Activated CD4-positive, alpha-beta T cell treated with anti-CD3 and anti-CD28 coated beads, Interleukin-2, amount 10 ng/mL, durations not matched to agents 7 days and 5 days (primary cell): ENCODE results near the gene EIF2B2. TPM values are rescaled to one million over a fixed set of nuclear protein-coding genes. Genes with fewer than 3 reads are reported as not detected.

Experiments used
- CTCF ChIA-PET: fragments of 350-600 bp; sonication (Branson Sonifier 250); formaldehyde crosslinking; loops from one replicate; lab custom pipeline; 2021; ENCODE audit warnings: antibody characterized with exemption; lab: Charles Lee
- POLR2A ChIA-PET: fragments of 350-600 bp; sonication (Branson Sonifier 250); formaldehyde crosslinking; loops from one replicate; lab custom pipeline; 2021; ENCODE audit warnings: antibody characterized with exemption; lab: Charles Lee
- DNase-seq: peaks from one replicate; pipeline ENCODE4 v3.0.0-alpha.2; 2020
- H3K27ac Mint-ChIP-seq: one replicate; pipeline ENCODE4 v1.8.0; 2021; ENCODE audit warnings: mild to moderate bottlenecking, moderate library complexity, mixed read lengths
- H3K27me3 Mint-ChIP-seq: one replicate; pipeline ENCODE4 v1.8.0; 2021; ENCODE audit warnings: mixed read lengths
- H3K36me3 Mint-ChIP-seq: one replicate; pipeline ENCODE4 v1.8.0; 2021; ENCODE audit warnings: low read depth, mixed read lengths
- H3K4me1 Mint-ChIP-seq: one replicate; pipeline ENCODE4 v1.8.0; 2021; ENCODE audit warnings: mixed read lengths
- H3K4me3 Mint-ChIP-seq: one replicate; pipeline ENCODE4 v1.8.0; 2021; ENCODE audit warnings: mild to moderate bottlenecking, moderate library complexity, mixed read lengths
- H3K9me3 Mint-ChIP-seq: one replicate; pipeline ENCODE4 v1.8.0; 2021; ENCODE audit warnings: mixed read lengths
- total RNA-seq, 2 experiments: library from RNA; stranded (reverse); gene quantifications; one replicate each; pipeline ENCODE4 v1.2.3, GENCODE V29; 2021

Gene EIF2B2
- total RNA-seq, 2 experiments from 2014 or later: 53.0 to 58.1 TPM

DNA sequence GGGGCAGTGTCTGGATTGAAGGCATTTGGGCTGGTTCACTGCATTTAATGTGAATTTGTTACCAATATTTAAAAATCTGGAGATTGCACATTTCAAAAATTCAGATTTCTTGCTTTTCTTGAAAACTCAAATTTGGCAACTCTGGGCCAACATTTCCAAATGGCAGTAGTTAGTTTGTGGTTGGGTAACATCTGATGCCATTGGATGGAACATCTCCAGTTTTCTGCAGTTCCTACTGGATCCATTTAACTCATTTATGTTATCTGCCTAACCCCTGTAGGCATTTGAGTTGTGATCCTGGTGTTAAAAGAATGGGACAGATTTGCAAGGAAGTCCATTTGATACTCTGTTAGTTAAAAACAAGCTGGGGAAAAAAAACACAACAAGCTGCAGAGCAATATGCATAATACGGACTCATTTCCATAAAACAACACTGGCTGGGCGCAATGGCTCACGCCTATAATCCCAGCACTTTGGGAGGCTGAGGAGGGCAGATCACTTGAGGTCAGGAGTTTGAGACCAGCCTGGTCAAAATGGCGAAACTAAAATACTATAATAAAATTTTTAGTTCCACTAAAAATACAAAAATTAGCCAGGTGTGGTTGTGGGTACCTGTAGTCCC is 7.9 kb downstream of the EIF2B2 start:
- H3K27ac Mint-ChIP-seq: no peak overlapping the region

DNA sequence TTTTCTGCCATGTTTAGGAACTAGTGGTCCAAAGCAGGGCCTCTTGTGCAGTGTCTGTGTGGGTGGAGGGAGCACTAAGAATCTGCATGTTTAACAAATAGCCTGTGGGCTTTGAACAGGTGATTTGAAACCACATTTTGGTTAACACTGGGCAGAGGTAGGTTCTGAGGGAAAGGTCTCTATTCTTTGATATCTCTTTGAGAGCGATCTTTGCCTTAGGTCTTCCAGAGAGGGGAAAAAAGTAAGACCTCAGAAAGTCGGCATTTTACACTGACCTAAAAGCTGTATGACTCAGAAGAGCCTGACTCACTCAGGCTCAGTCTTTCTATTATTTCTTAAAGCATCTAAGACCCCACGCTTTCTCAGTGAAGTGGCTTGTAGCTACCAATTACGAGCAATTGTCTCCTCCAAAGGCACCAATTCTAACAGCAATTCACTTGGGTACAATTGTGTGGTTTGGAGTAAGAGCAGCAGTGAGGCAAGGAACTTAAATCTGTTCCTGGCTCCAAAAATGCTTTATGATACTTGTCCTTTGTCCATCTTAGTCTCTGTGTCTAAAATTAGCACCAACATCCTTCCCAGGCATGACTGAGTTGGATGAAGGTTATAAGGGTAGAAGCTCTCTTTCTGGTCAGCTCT is 8.8 kb downstream of the EIF2B2 start:
- POLR2A ChIA-PET: no interaction called here
- CTCF ChIA-PET: interaction anchor here (3.3 kb wide), 1 partner anchor 12 kb away, joined by 10 read pairs; no protein-coding TSS in a partner anchor
- no peak for DNase-seq
- Mint-ChIP-seq H3K27me3 (no peaks in the 10 kb centered on the region), H3K27ac (peak overlapping the region; percentile 46), H3K4me3 (no peak overlapping the region), H3K4me1 (peaks cover 29% of the 10 kb centered on the region), H3K36me3 (peaks cover 50% of the 10 kb centered on the region), H3K9me3 (no peaks in the 10 kb centered on the region)

More for the DNA sequence above, 7.9 kb downstream of the EIF2B2 start:
- DNase-seq: no peak
- Mint-ChIP-seq H3K27me3 (no peaks in the 10 kb centered on the region), H3K4me1 (peaks cover 37% of the 10 kb centered on the region), H3K9me3 (no peaks in the 10 kb centered on the region), H3K36me3 (peaks cover 56% of the 10 kb centered on the region), H3K4me3 (no peak overlapping the region)
- CTCF ChIA-PET: interaction anchor here (3.3 kb wide), 1 partner anchor 13 kb away, joined by 10 read pairs; no protein-coding TSS in a partner anchor
- POLR2A ChIA-PET: no interaction called here

DNA sequence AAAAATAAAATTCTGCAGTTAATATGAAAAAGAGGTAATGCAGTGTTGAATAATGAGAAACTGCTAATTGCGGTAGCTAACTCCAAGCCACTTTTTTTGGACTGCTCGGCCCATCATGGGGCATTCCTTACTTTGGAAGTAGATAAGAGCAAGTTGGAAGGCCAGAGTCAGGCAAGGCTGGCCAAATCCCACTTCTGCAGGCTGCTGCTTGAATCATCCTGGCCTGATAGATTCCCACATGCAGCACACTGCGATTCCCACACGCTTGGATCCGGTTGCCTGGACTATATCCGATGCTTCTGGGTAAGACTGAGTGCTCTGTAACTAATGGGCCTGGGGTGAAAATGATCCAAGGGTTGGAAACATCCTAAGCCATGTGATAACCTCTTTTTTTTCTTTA is 10.6 kb downstream of the EIF2B2 start:
- no peaks in the 10 kb centered on the region for H3K9me3 Mint-ChIP-seq
- peaks cover 38% of the 10 kb centered on the region for H3K36me3 Mint-ChIP-seq
- H3K4me1 Mint-ChIP-seq: peaks cover 22% of the 10 kb centered on the region
- CTCF ChIA-PET: interaction anchor here (0.8 to 3.3 kb wide), 3 partner anchors 9 to 74 kb away, joined by 3 to 10 read pairs (median 3); no protein-coding TSS in a partner anchor
- no peaks in the 10 kb centered on the region for H3K27me3 Mint-ChIP-seq
- POLR2A ChIA-PET: interaction anchor here (0.6 kb wide), 1 partner anchor 24 kb away, joined by 4 read pairs; no protein-coding TSS in a partner anchor
- H3K27ac Mint-ChIP-seq: no peak overlapping the region
- DNase-seq: no peak
- H3K4me3 Mint-ChIP-seq: no peak overlapping the region

DNA sequence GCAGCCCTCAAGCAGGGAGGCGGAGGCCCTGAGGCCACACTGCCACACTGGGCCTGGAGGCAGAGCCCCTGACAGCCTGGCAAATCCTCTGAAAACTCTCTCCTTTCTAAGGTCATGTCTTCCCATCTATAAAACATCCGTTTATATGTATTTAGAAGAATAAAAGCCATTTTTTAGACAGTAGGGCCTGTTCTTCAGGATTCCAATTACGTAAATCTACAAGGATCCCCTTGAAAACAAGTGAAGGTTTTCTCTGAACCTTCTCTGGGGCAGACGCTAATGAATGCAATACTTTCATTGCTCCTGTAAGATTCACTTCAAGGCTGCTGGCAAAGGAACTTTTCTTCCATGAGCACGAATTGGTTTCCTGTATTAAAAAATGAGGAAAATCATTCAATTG is 12.8 kb downstream of the EIF2B2 start:
- Mint-ChIP-seq H3K27ac (no peak overlapping the region), H3K27me3 (no peaks in the 10 kb centered on the region), H3K36me3 (peaks cover 28% of the 10 kb centered on the region), H3K4me1 (peaks cover 13% of the 10 kb centered on the region), H3K9me3 (no peaks in the 10 kb centered on the region), H3K4me3 (no peak overlapping the region)
- POLR2A ChIA-PET: no interaction called here
- no peak for DNase-seq
- CTCF ChIA-PET: interaction anchor here (0.6 to 1.5 kb wide), 2 partner anchors 8 to 47 kb away, joined by 3 to 4 read pairs; no protein-coding TSS in a partner anchor

DNA sequence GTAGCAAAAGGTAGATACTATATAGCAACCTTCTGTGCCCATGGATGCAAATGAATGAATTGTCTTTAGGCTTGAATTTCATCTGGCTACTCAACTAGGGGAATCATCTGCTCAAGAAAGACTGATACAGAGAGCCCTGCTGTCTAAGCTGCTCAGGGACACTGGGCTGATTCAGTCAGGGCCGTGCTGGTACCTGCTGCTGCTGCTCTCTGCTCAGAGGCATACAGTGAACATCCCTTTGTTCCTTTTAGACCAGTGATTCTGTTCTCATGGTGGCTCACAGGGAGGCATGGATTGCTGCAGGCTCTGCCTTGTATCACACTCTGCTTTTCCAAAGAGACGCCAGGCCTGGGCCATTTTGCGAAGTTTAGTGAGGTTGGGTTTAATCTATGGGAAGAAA is 14.1 kb downstream of the EIF2B2 start:
- no peak overlapping the region for H3K27ac Mint-ChIP-seq
- H3K9me3 Mint-ChIP-seq: no peaks in the 10 kb centered on the region
- CTCF ChIA-PET: no interaction called here

DNA sequence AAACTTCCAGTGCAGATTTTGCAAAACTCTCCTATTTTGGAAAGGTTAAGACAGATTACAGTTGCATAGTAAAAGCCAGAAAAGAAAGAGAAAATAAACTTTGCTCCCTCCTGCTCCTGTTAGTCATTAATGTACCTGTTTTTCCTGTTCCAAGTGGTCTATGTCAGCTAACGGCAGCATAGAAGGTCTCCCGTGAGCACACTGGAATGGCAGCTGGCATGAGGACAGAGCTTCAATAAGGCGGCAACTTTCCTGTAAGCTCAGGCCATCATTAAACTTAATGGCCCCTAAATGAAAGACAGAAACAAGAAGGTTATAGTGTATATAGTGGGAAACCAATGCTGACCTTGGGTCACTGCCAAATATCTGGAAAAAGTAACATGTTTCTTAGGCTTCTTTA is 16.0 kb downstream of the EIF2B2 start:
- Mint-ChIP-seq H3K27ac (no peak overlapping the region), H3K4me1 (no peaks in the 10 kb centered on the region), H3K4me3 (no peak overlapping the region), H3K9me3 (no peaks in the 10 kb centered on the region), H3K36me3 (peaks cover 29% of the 10 kb centered on the region), H3K27me3 (no peaks in the 10 kb centered on the region)
- no peak for DNase-seq
- POLR2A ChIA-PET: no interaction called here
- CTCF ChIA-PET: interaction anchor here (0.6 to 0.8 kb wide), 2 partner anchors 55 to 58 kb away, joined by 3 to 4 read pairs; no protein-coding TSS in a partner anchor

More for the DNA sequence above, 14.1 kb downstream of the EIF2B2 start:
- peaks cover under 1% of the 10 kb centered on the region for H3K4me1 Mint-ChIP-seq
- no peaks in the 10 kb centered on the region for H3K27me3 Mint-ChIP-seq
- H3K4me3 Mint-ChIP-seq: no peak overlapping the region
- DNase-seq: no peak
- POLR2A ChIA-PET: no interaction called here
- peaks cover 25% of the 10 kb centered on the region for H3K36me3 Mint-ChIP-seq

DNA sequence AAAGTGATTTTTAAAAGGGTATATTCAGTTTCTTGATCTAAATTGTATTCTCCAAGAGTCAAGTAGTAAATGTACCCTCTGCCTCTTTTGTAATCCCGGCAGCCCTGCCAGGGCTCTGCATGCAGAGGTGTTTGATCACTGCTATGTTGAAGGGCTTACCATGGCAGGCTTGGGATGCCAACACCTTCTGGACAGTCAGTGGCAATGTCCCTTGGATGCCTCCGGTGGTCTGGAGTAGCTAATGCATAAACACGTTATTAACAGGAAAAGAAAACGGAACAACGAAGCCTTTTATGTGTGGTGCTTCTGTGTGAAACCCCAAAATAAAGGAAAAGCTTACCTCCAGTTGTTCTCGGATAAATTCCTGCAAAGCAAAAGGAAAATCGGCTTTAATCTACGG is 19.9 kb downstream of the EIF2B2 start:
- H3K27ac Mint-ChIP-seq: no peak overlapping the region
- no peak for DNase-seq
- POLR2A ChIA-PET: no interaction called here
- H3K4me3 Mint-ChIP-seq: no peak overlapping the region
- no peaks in the 10 kb centered on the region for H3K9me3 Mint-ChIP-seq
- CTCF ChIA-PET: interaction anchor here (0.8 to 2.4 kb wide), 4 partner anchors 8 to 92 kb away, joined by 3 to 10 read pairs (median 4); no protein-coding TSS in a partner anchor
- H3K4me1 Mint-ChIP-seq: no peaks in the 10 kb centered on the region
- H3K27me3 Mint-ChIP-seq: no peaks in the 10 kb centered on the region
- peaks cover 20% of the 10 kb centered on the region for H3K36me3 Mint-ChIP-seq

DNA sequence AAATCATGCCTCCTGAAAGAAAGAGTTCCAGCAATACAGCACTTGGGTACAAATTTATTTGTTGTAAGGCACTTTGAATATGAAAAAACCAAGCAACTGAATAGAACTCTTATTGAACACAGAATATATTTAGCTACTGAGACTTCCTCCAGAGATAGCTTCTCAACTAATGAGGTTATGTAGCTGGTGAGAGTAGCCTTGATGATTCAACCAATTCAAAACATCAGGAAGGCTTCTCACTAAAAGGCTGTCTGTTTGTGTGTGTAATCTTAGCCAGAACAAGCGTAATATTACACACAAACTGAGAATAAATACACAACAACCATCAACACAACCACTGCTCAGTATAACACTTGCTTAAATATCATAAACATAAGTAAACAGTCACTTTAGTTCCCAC is 20.4 kb downstream of the EIF2B2 start:
- Mint-ChIP-seq H3K36me3 (peaks cover 22% of the 10 kb centered on the region), H3K4me1 (no peaks in the 10 kb centered on the region), H3K27ac (no peak overlapping the region), H3K27me3 (no peaks in the 10 kb centered on the region), H3K9me3 (no peaks in the 10 kb centered on the region), H3K4me3 (no peak overlapping the region)
- DNase-seq: no peak
- ChIA-PET CTCF (interaction anchor here (0.8 to 2.4 kb wide), 4 partner anchors 9 to 92 kb away, joined by 3 to 10 read pairs (median 4); no protein-coding TSS in a partner anchor), POLR2A (interaction anchor here (0.6 kb wide), 1 partner anchor 32 kb away, joined by 4 read pairs; no protein-coding TSS in a partner anchor)

DNA sequence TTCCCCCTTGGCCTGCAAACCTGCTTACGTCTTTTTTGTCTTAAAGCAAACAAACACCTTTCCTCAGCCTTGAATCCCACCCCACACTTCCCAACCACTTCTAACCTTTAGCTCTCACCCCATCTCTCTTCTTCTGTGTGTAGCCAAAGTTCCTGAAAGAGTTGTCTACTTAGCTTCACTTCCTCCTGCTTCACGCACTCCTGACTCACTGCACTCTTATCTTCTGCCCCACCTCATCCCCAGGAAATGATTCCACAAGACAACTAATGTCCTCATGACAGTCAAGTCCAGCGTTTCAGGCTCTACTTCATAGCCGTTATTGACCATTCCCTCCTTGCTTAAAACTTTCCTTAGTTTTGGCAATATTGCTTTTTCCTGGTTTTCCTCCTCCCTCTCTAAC is 22.4 kb downstream of the EIF2B2 start:
- peaks cover 19% of the 10 kb centered on the region for H3K36me3 Mint-ChIP-seq
- POLR2A ChIA-PET: no interaction called here
- no peak overlapping the region for H3K4me3 Mint-ChIP-seq
- DNase-seq: no peak
- H3K27ac Mint-ChIP-seq: no peak overlapping the region
- CTCF ChIA-PET: interaction anchor here (1.0 to 1.5 kb wide), 3 partner anchors 10 to 148 kb away, joined by 3 to 4 read pairs (median 4); no protein-coding TSS in a partner anchor
- no peaks in the 10 kb centered on the region for H3K4me1 Mint-ChIP-seq
- no peaks in the 10 kb centered on the region for H3K9me3 Mint-ChIP-seq
- no peaks in the 10 kb centered on the region for H3K27me3 Mint-ChIP-seq

DNA sequence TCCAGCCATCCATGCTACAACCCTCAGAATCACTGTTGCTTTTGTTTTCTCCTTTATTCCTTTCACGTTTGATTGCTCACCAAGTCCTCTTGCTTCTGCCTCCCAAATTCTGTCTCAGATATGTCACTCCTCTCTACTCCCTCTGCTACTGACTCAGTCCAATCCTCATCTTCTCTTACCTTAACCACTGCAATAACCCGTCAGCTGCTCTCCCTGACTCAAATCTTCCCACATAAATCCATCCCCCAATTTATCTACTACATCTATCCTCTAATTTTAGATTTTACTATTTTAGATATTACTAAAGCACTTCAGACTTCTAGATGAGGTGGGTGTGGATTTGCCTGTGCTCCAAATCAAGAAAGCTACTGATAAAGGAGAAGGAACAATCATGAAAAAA is 23.2 kb downstream of the EIF2B2 start:
- no peak for DNase-seq
- H3K36me3 Mint-ChIP-seq: peaks cover 17% of the 10 kb centered on the region
- ChIA-PET POLR2A (no interaction called here), CTCF (interaction anchor here (0.7 to 1.5 kb wide), 4 partner anchors 10 to 148 kb away, joined by 4 read pairs; no protein-coding TSS in a partner anchor)
- no peaks in the 10 kb centered on the region for H3K4me1 Mint-ChIP-seq
- H3K4me3 Mint-ChIP-seq: no peak overlapping the region
- H3K27ac Mint-ChIP-seq: no peak overlapping the region
- no peaks in the 10 kb centered on the region for H3K9me3 Mint-ChIP-seq
- H3K27me3 Mint-ChIP-seq: no peaks in the 10 kb centered on the region

DNA sequence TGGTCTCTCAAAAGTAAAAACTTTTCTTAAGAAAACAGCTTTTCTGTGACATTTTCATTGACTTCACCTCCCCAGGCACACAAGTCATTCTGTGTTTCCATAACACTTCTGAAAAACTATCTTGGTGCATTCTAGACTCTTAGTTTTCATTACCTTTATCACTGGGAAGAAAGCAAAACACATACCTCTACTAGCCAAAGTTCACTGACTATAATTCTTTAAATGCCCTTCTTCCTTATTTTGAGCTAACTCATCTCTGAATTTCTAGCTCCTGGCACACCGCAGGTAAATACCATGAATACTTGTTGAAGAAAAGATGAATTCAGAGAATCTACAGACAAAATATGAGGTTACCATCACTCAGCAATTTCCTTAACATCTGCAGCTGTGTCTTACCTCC is 27.4 kb downstream of the EIF2B2 start:
- CTCF ChIA-PET: interaction anchor here (0.6 to 0.7 kb wide), 2 partner anchors 41 to 48 kb away, joined by 3 read pairs; no protein-coding TSS in a partner anchor
- peaks cover 14% of the 10 kb centered on the region for H3K36me3 Mint-ChIP-seq
- no peak overlapping the region for H3K27ac Mint-ChIP-seq
- no peaks in the 10 kb centered on the region for H3K4me1 Mint-ChIP-seq
- DNase-seq: no peak
- POLR2A ChIA-PET: no interaction called here
- H3K4me3 Mint-ChIP-seq: no peak overlapping the region
- H3K9me3 Mint-ChIP-seq: no peaks in the 10 kb centered on the region
- no peaks in the 10 kb centered on the region for H3K27me3 Mint-ChIP-seq

DNA sequence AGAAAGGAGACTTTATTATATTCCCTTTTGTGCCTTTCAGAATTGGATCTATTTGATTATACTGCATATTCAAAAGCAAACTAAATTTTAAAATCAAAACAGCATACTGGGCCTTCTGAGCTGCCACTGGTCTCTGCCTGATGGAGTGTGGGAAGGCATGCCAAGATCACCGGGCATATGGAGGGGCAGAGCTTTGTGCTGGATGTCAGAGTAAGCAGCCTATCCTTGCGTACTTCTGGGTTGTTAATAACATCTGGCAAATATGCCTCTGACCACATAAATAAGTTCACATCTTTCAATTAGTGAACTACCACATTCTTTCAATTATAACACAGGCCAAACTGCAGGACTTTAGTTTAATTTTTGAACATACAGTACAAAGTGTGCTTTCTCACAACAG is 30.2 kb downstream of the EIF2B2 start:
- H3K4me3 Mint-ChIP-seq: no peak overlapping the region
- H3K27ac Mint-ChIP-seq: no peak overlapping the region
- H3K9me3 Mint-ChIP-seq: no peaks in the 10 kb centered on the region
- peaks cover 17% of the 10 kb centered on the region for H3K36me3 Mint-ChIP-seq
- H3K4me1 Mint-ChIP-seq: no peaks in the 10 kb centered on the region
- ChIA-PET POLR2A (no interaction called here), CTCF (no interaction called here)
- DNase-seq: no peak
- H3K27me3 Mint-ChIP-seq: no peaks in the 10 kb centered on the region

DNA sequence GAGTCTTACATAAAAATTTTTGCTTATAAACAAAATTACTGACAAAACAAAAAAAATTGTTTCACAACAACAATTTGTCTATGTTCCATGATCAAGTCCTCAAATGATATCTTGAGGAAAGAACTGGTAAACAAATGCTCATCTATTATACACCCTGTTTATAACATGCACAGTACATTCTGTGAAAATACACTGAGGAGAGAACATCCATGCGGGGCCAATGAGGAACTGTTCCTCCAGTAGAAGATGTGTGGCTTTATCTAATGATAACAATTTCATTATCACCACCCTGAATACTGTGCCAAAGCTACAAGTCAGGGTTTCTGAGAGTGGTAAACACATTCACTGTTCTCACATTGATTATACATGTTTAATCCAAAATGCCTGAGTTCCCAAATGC is 37.8 kb downstream of the EIF2B2 start:
- H3K36me3 Mint-ChIP-seq: peaks cover 15% of the 10 kb centered on the region

More for the DNA sequence above, 37.8 kb downstream of the EIF2B2 start:
- Mint-ChIP-seq H3K4me3 (no peak overlapping the region), H3K9me3 (no peaks in the 10 kb centered on the region), H3K27ac (no peak overlapping the region), H3K4me1 (peaks cover 14% of the 10 kb centered on the region), H3K27me3 (no peaks in the 10 kb centered on the region)
- ChIA-PET CTCF (interaction anchor here (1.1 kb wide), 1 partner anchor 22 kb away, joined by 3 read pairs; no protein-coding TSS in a partner anchor), POLR2A (no interaction called here)
- DNase-seq: no peak
